Liver (tissue), 9 donors: ENCODE results near the gene MST1. TPM values are rescaled to one million over a fixed set of nuclear protein-coding genes. Genes with fewer than 3 reads are reported as not detected.

Experiments used
- DNase-seq: peaks from one replicate; pipeline ENCODE4 v3.0.0-alpha.2; 2017; ENCODE audit warnings: low spot score
- H3K27ac ChIP-seq, 2 donors: one replicate each; pipeline ENCODE4 v1.7.0; 2013; ENCODE audit warnings: inconsistent platforms in 2 of 2, low read length in 2 of 2, control low read depth in 1 of 2, low read depth in 1 of 2, mild to moderate bottlenecking in 1 of 2
- H3K27me3 ChIP-seq, 4 donors: one replicate each; pipeline versions ENCODE4 v1.6.1 to v1.7.0; 2013; ENCODE audit warnings: low read length in 3 of 4, inconsistent platforms in 1 of 4, mild to moderate bottlenecking in 1 of 4, moderate library complexity in 1 of 4; ENCODE audit not compliant: control insufficient read depth in 4 of 4, insufficient read depth in 4 of 4
- H3K36me3 ChIP-seq, 4 donors: one replicate each; pipeline versions ENCODE4 v1.6.1 to v1.7.0; 2013; ENCODE audit warnings: low read length in 3 of 4, mild to moderate bottlenecking in 3 of 4, low read depth in 1 of 4, moderate library complexity in 1 of 4; ENCODE audit not compliant: control insufficient read depth in 4 of 4, insufficient read depth in 3 of 4
- H3K4me1 ChIP-seq, 4 donors: one replicate each; pipeline versions ENCODE4 v1.6.1 to v1.7.0; 2013; ENCODE audit warnings: low read length in 3 of 4, mild to moderate bottlenecking in 3 of 4, moderate library complexity in 1 of 4; ENCODE audit not compliant: control insufficient read depth in 4 of 4, insufficient read depth in 4 of 4
- H3K4me3 ChIP-seq, 3 donors: one replicate each; pipeline versions ENCODE4 v1.6.1 to v1.7.0; 2013; ENCODE audit warnings: low read length in 3 of 3, control low read depth in 1 of 3, low read depth in 1 of 3, mild to moderate bottlenecking in 1 of 3
- H3K9ac ChIP-seq, 2 donors: one replicate each; pipeline ENCODE4 v1.7.0; 2013; ENCODE audit warnings: low read length in 2 of 2, mild to moderate bottlenecking in 2 of 2, moderate library complexity in 2 of 2, control low read depth in 1 of 2, low read depth in 1 of 2
- H3K9me3 ChIP-seq, 4 donors: one replicate each; pipeline versions ENCODE4 v1.6.1 to v1.7.0; 2013; ENCODE audit warnings: low read length in 3 of 4; ENCODE audit not compliant: control insufficient read depth in 4 of 4
- CTCF ChIP-seq: fragments of 150-350 bp; IDR thresholded peaks from 2 replicates; pipeline ENCODE4 v1.5.1; 2017; ENCODE audit warnings: improper control_type of control experiment, low read depth, low read length; ENCODE audit not compliant: missing input control
- EGR1 ChIP-seq, 2 donors: IDR thresholded peaks; 2 replicates each; pipeline ENCODE4 v1.6.1; 2016 to 2018; ENCODE audit warnings: antibody characterized with exemption in 2 of 2, low read depth in 2 of 2
- FOXA1 ChIP-seq: IDR thresholded peaks from 2 replicates; pipeline ENCODE4 v1.6.1; 2016; ENCODE audit warnings: antibody characterized with exemption
- FOXA2 ChIP-seq: IDR thresholded peaks from 2 replicates; pipeline ENCODE4 v1.6.1; 2016; ENCODE audit warnings: antibody characterized with exemption
- GABPA ChIP-seq, 2 donors: IDR thresholded peaks in 1 of 2; conservative IDR thresholded peaks in 1 of 2; 2 replicates each; pipeline ENCODE4 v1.6.1; 2016; ENCODE audit warnings: antibody characterized with exemption in 2 of 2, mild to moderate bottlenecking in 1 of 2, moderate library complexity in 1 of 2
- HNF4A ChIP-seq, 2 donors: conservative IDR thresholded peaks; 2 replicates each; pipeline ENCODE4 v1.6.1; 2016; ENCODE audit warnings: antibody characterized with exemption in 2 of 2, mild to moderate bottlenecking in 2 of 2
- JUND ChIP-seq, 2 donors: IDR thresholded peaks; 2 replicates each; pipeline ENCODE4 v1.6.1; 2016; ENCODE audit warnings: antibody characterized with exemption in 2 of 2
- MAX ChIP-seq: IDR thresholded peaks from 2 replicates; pipeline ENCODE4 v1.6.1; 2016; ENCODE audit warnings: antibody characterized with exemption
- RAD21 ChIP-seq, 2 donors: IDR thresholded peaks; 2 replicates each; pipeline ENCODE4 v1.6.1; 2016; ENCODE audit warnings: antibody characterized with exemption in 2 of 2, mild to moderate bottlenecking in 2 of 2
- REST ChIP-seq: IDR thresholded peaks from 2 replicates; pipeline ENCODE4 v1.6.1; 2016; ENCODE audit warnings: antibody characterized with exemption, mild to moderate bottlenecking
- YY1 ChIP-seq: IDR thresholded peaks from 2 replicates; pipeline ENCODE4 v1.6.1; 2016; ENCODE audit warnings: antibody characterized with exemption, mild to moderate bottlenecking
- WGBS: extraction: QIAGEN DNeasy Blood & Tissue Kit; methylation state at CpG from one replicate; pipeline ENCODE4 v1.1.7; 2013; 5-methylcytosine and 5-hydroxymethylcytosine counted together
- polyA plus RNA-seq, 2 donors: library from polyadenylated mRNA; stranded (reverse) in 1 of 2; unstranded in 1 of 2; fragments of 200-250 nt in 1 of 2; fragments of >200 nt in 1 of 2; fragmentation: Nextera tagmentation in 1 of 2; extraction: Ambion mirVana in 1 of 2; gene quantifications; one replicate each; pipeline versions ENCODE4 v1.2.1 to v1.2.3, GENCODE V29; 2013 to 2015
- total RNA-seq, 2 donors: library from RNA; depleted of rRNA; stranded (reverse); fragments of >200 nt; gene quantifications; one replicate each; pipeline ENCODE4 v1.2.3, GENCODE V29; 2014
- donor health status: healthy.
- donor health status: healthy.
- donor health status: healthy.
- donor health status: healthy.
- donor health status: healthy.

MST1 gene
- total and polyA plus RNA-seq, 4 donors = 262 to 634 (median 530) TPM

- no peak for TF ChIP-seq MAX
- TF ChIP-seq RAD21 (IDR thresholded peaks at IDR 0.05) = no peak
- TF ChIP-seq REST = no peak
- no peak for TF ChIP-seq JUND (IDR thresholded peaks at IDR 0.05)
Observed at GRCh38 chr3:49641292-49641691, 48.0 kb downstream of the MST1 start (continued).

GRCh38 chr3:49639551-49639950 lies 49.7 kb downstream of the MST1 start:
- no peak for TF ChIP-seq HNF4A (conservative IDR thresholded peaks at IDR 0.05)
- TF ChIP-seq FOXA2 = no peak
- TF ChIP-seq FOXA1 = no peak
- no peak for TF ChIP-seq EGR1 (IDR thresholded peaks at IDR 0.05; ENCODE audit: low read depth in 2 of 2)
- TF ChIP-seq GABPA (IDR thresholded peaks at IDR 0.05 in 1 of 2, conservative IDR thresholded peaks at IDR 0.05 in 1 of 2) = no peak
- Histone ChIP-seq H3K4me3 (no peak overlapping the region), H3K4me1 (no peaks in the 10 kb centered on the region), H3K27ac (no peak overlapping the region), H3K9ac (no peak overlapping the region), H3K27me3 (no peaks in the 10 kb centered on the region), H3K36me3 (no peaks in the 10 kb centered on the region), H3K9me3 (no peaks in the 10 kb centered on the region)
- 95% methylated on average over 2 of the region's 2 CpGs for WGBS
- DNase-seq = no peak

GRCh38 chr3:49638445-49638844 lies 50.8 kb downstream of the MST1 start:
- H3K9me3 ChIP-seq = no peaks in the 10 kb centered on the region
- WGBS = 85% methylated on average over 8 of the region's 8 CpGs
- H3K4me3 ChIP-seq = no peak overlapping the region
- DNase-seq = no peak
- H3K4me1 ChIP-seq = no peaks in the 10 kb centered on the region
- H3K36me3 ChIP-seq = no peaks in the 10 kb centered on the region
- TF ChIP-seq CTCF (no peak), FOXA1 (no peak), YY1 (no peak)
- no peak overlapping the region for H3K27ac ChIP-seq
- H3K9ac ChIP-seq = no peak overlapping the region
- H3K27me3 ChIP-seq = no peaks in the 10 kb centered on the region
